Esophagus muscularis mucosa (tissue), 4 donors: ENCODE measurements around the gene SLC39A7. TPM values are rescaled to one million over a fixed set of nuclear protein-coding genes. Genes with fewer than 3 reads are reported as not detected.

Experiments
- DNase-seq: peaks from one replicate; pipeline ENCODE4 v3.0.0-alpha.2; 2017; ENCODE audit errors: extremely low spot score
- H3K27ac ChIP-seq, 4 donors: fragments of 200-600 bp; sonication (generic); replicated peaks in 1 of 4; 1 replicate in 3 of 4; 2 replicates in 1 of 4; pipeline ENCODE4 v1.5.1; 2016 to 2019; ENCODE audit warnings: mild to moderate bottlenecking in 1 of 4
- H3K27me3 ChIP-seq, 4 donors: fragments of 200-600 bp; sonication (generic); one replicate each; pipeline versions ENCODE4 v1.5.1 to v1.6.0; 2016 to 2019
- H3K36me3 ChIP-seq, 4 donors: fragments of 200-600 bp; sonication (generic); one replicate each; pipeline ENCODE4 v1.5.1; 2016 to 2019
- H3K4me1 ChIP-seq, 4 donors: fragments of 200-600 bp; sonication (generic); one replicate each; pipeline ENCODE4 v1.5.1; 2016 to 2019
- H3K4me3 ChIP-seq, 4 donors: fragments of 200-600 bp; sonication (generic); 1 replicate in 2 of 4; 2 replicates in 2 of 4; pipeline ENCODE4 v1.5.1; 2016 to 2019; ENCODE audit warnings: mild to moderate bottlenecking in 4 of 4, moderate library complexity in 1 of 4
- H3K9me3 ChIP-seq, 4 donors: fragments of 200-600 bp; sonication (generic); 1 replicate in 3 of 4; 2 replicates in 1 of 4; pipeline ENCODE4 v1.5.1; 2016 to 2019
- CTCF ChIP-seq, 3 experiments: fragments of 200-600 bp in 2 of 3; fragments of 450-650 bp in 1 of 3; sonication (generic) in 2 of 3; IDR thresholded peaks; one replicate each; pipeline ENCODE4 v1.5.1; 2017 to 2019; ENCODE audit warnings: antibody characterized with exemption in 3 of 3, mild to moderate bottlenecking in 2 of 3, moderate library complexity in 1 of 3
- EP300 ChIP-seq: sonication (generic); formaldehyde crosslinking; IDR thresholded peaks from one replicate; pipeline ENCODE4 v1.6.1; 2017; ENCODE audit warnings: antibody characterized with exemption
- POLR2A ChIP-seq: fragments of 450-650 bp; IDR thresholded peaks from one replicate; pipeline ENCODE4 v1.6.1; 2017; ENCODE audit warnings: antibody characterized with exemption, moderate library complexity, mild to moderate bottlenecking, low read depth
- POLR2AphosphoS5 ChIP-seq, 2 donors: sonication (generic); formaldehyde crosslinking; IDR thresholded peaks; one replicate each; pipeline ENCODE4 v1.6.1; 2017; ENCODE audit warnings: antibody characterized with exemption in 2 of 2
- WGBS: methylation state at CpG from one replicate; pipeline ENCODE4 v1.1.5; 2018; 5-methylcytosine and 5-hydroxymethylcytosine counted together
- intact Hi-C: fragments of 100-400 bp; cut with DNase I; formaldehyde crosslinking; loops from one replicate; pipeline ENCODE4 v1.15.1; 2023
- total RNA-seq, 4 donors: library from RNA; depleted of rRNA; stranded (reverse); fragments of >200 nt; gene quantifications; one replicate each; pipeline versions ENCODE4 v1.1.0 to v1.2.1, GENCODE V29; 2016

The SLC39A7 gene
- total RNA-seq, 4 donors from 2014 or later, result 43.6 to 80.1 (median 62.3) TPM

DNA sequence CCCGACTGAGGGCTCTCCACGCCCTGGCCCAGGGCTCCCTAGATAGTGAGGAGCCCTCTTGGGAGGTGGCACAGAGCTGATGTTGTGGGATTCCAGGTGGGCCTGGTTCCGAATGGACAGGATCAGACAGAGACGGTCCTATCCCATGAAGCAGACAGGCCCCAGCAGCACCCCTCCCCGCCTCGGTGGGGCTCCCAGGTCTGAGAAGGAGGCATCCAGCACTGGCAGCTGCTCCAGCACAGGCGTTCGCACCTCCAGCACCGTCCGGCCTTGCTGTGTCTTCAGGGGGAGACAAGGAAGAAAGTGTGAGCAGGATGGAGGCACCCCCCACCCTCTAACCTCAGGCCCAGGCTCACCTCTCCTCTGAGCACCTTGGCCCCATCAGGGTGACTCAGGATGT, 37.1 kb upstream of the SLC39A7 start:
- WGBS, result 90% methylated on average over 9 of the region's 10 CpGs
- Histone ChIP-seq H3K27ac (no peak overlapping the region), H3K36me3 (no peaks in the 10 kb centered on the region)

GRCh38 chr6:33164176-33164575, 36.5 kb upstream of the SLC39A7 start:
- peaks cover 14 to 22% (median 20%) of the 10 kb centered on the region in 4 donors for H3K4me1 ChIP-seq
- TF ChIP-seq POLR2A (no peak), POLR2AphosphoS5 (IDR thresholded peaks at IDR 0.05) (no peak), EP300 (no peak), CTCF (IDR thresholded peaks at IDR 0.05) (no peak)
- 51% methylated on average over 10 of the region's 10 CpGs for WGBS
- peaks cover 0 to 7% (median 0%) of the 10 kb centered on the region in 4 donors for H3K27me3 ChIP-seq
- no peak overlapping the region for H3K4me3 ChIP-seq
- H3K36me3 ChIP-seq, result no peaks in the 10 kb centered on the region
- intact Hi-C loops, result loop anchor here (5.0 kb wide), 1 partner anchor 33 kb away; no protein-coding TSS in a partner anchor
- H3K9me3 ChIP-seq, result no peaks in the 10 kb centered on the region
- no peak for DNase-seq
- no peak overlapping the region for H3K27ac ChIP-seq

More for the DNA sequence above, 37.1 kb upstream of the SLC39A7 start:
- TF ChIP-seq CTCF (IDR thresholded peaks at IDR 0.05) (no peak), POLR2AphosphoS5 (IDR thresholded peaks at IDR 0.05) (no peak), EP300 (no peak), POLR2A (no peak)
- DNase-seq, result no peak
- Histone ChIP-seq H3K9me3 (no peaks in the 10 kb centered on the region), H3K27me3 (peaks cover 0 to 7% (median 0%) of the 10 kb centered on the region in 4 donors), H3K4me1 (peaks cover 14 to 22% (median 20%) of the 10 kb centered on the region in 4 donors), H3K4me3 (no peak overlapping the region)
- intact Hi-C loops, result loop anchor here (5.0 kb wide), 1 partner anchor 34 kb away; no protein-coding TSS in a partner anchor

- DNase-seq, result no peak
- intact Hi-C loops, result loop anchor here (5.0 kb wide), 1 partner anchor 32 kb away; no protein-coding TSS in a partner anchor
- TF ChIP-seq EP300 (no peak), POLR2A (no peak), POLR2AphosphoS5 (IDR thresholded peaks at IDR 0.05) (no peak), CTCF (IDR thresholded peaks at IDR 0.05) (no peak)
- peaks cover 0 to 7% (median 0%) of the 10 kb centered on the region in 4 donors for H3K27me3 ChIP-seq
- H3K4me3 ChIP-seq, result no peak overlapping the region
- H3K36me3 ChIP-seq, result no peaks in the 10 kb centered on the region
- 66% methylated on average over 13 of the region's 14 CpGs for WGBS
- no peak overlapping the region for H3K27ac ChIP-seq
- H3K4me1 ChIP-seq, result peaks cover 14 to 22% (median 20%) of the 10 kb centered on the region in 4 donors
- no peaks in the 10 kb centered on the region for H3K9me3 ChIP-seq
Measured at GRCh38 chr6:33164665-33165373, 35.8 kb upstream of the SLC39A7 start.

DNA sequence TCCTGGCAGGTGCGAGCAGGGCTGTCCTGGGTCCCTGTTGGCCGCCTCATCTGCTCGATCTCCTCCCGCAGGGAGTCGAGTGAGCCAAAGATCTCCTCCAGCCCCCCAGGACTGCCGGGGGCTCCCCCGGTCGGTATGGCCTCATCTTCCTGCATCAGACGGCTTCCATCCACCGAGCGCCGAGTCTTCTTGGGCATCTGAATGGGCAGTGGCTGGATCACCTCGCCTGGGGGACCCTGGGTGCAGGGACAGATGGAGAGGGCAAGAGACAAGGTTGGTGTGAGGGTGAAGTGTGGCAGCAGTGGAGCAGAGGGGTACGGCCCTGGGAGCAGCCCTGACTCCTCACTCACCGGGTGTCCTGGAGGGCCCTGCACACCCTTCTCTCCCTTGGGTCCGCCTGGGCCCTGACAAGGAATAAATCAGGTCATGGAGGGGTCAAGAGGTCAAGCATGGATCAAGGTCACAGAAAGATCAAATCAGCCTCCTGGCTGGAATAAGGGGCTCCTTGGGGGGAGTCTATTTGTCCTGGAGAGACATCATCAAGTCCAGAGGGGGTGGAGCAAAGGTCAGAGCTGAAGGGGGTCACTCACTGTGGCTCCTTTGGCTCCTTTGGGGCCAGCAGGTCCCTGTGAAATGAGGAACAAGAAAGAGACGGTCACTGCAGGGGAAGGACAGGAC, 34.9 kb upstream of the SLC39A7 start:
- H3K27ac ChIP-seq, result no peak overlapping the region
- H3K27me3 ChIP-seq, result peaks cover 0 to 7% (median 0%) of the 10 kb centered on the region in 4 donors
- WGBS, result 90% methylated on average over 17 of the region's 17 CpGs
- DNase-seq, result no peak
- no peaks in the 10 kb centered on the region for H3K9me3 ChIP-seq
- no peak for TF ChIP-seq CTCF (IDR thresholded peaks at IDR 0.05)
- no peaks in the 10 kb centered on the region for H3K36me3 ChIP-seq
- peaks cover 12 to 17% (median 16%) of the 10 kb centered on the region in 4 donors for H3K4me1 ChIP-seq
- intact Hi-C loops, result no loop called here
- no peak overlapping the region for H3K4me3 ChIP-seq
